Type B pancreatic cell (in vitro differentiated cells): ENCODE measurements around the gene CCR7. TPM values are rescaled to one million over a fixed set of nuclear protein-coding genes. Genes with fewer than 3 reads are reported as not detected.
"Not testable (repeated sequence)": the region's sequence is repeated elsewhere in the genome, so short reads cannot be mapped to it uniquely, and the experiment has no call there.

Source experiments
- DNase-seq: peaks from one replicate; pipeline ENCODE4 v3.0.0; 2021; ENCODE audit warnings: mixed read lengths; ENCODE audit not compliant: unreplicated experiment; ENCODE audit errors: extremely low spot score
- H3K27ac Mint-ChIP-seq: 2 replicates; pipeline ENCODE4 v1.8.0; 2021; ENCODE audit warnings: mild to moderate bottlenecking, mixed read lengths
- H3K27me3 Mint-ChIP-seq: 2 replicates; pipeline ENCODE4 v1.8.0; 2021; ENCODE audit warnings: mixed read lengths
- H3K36me3 Mint-ChIP-seq: 2 replicates; pipeline ENCODE4 v1.8.0; 2021; ENCODE audit warnings: mixed read lengths
- H3K4me1 Mint-ChIP-seq: one replicate; pipeline ENCODE4 v1.8.0; 2021; ENCODE audit warnings: mixed read lengths; ENCODE audit not compliant: unreplicated experiment
- H3K4me3 Mint-ChIP-seq: 2 replicates; pipeline ENCODE4 v1.8.0; 2021; ENCODE audit warnings: mild to moderate bottlenecking, mixed read lengths
- H3K9me3 Mint-ChIP-seq: 2 replicates; pipeline ENCODE4 v1.8.0; 2021; ENCODE audit warnings: mixed read lengths
- total RNA-seq: library from RNA; stranded (reverse); gene quantifications from 2 replicates; pipeline ENCODE4 v1.2.1, GENCODE V29; 2021; ENCODE audit warnings: low replicate concordance
- TF ChIP-seq, protein P1 (sequence below): fragments of 200-600 bp; sonication (generic); conservative IDR thresholded peaks from 2 replicates; pipeline ENCODE4 v1.5.0; 2021; ENCODE audit warnings: antibody characterized with exemption, mild to moderate bottlenecking

CCR7 gene
- total RNA-seq, 1 donor from 2014 or later = not detected

DNA sequence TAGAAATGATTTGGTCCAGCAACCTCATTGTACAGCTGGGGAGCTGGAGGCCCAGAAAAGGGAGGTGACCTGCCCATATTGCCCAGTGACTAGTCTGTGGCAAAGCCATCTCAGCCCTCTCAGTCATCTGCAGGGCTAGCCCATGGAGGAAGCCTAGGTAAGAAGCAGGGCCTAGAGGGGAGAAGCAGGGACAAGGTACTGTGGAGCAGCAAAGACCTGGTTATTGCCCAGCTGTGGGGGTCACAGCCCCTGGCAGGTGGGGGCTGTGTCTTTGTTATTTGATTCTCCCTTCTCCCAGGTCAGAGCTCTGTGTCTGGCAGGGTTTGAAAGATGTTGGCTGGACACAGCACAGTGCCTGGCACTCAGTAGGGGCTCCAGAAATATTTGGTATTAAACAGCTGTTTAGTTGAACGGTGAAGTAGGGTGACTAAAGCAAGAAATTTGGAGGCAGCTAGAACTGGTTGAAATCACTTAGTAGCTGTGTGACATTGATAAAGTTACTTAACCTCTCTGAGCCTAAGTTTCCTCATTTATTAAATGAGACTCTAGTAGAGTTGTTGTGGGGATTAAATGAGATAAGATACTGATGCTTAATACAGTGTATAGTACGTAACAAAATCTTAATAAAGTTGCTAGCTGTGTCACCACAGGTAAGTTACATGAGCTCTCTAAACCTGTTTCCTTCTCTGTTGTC lies 17.3 kb downstream of the CCR7 start:
- Mint-ChIP-seq H3K36me3 (no peaks in the 10 kb centered on the region), H3K4me3 (no peak overlapping the region), H3K27ac (no peak overlapping the region), H3K9me3 (no peaks in the 10 kb centered on the region), H3K4me1 (peaks cover 46% of the 10 kb centered on the region), H3K27me3 (no peaks in the 10 kb centered on the region)
- no peak for DNase-seq
- TF ChIP-seq, protein P1, sequence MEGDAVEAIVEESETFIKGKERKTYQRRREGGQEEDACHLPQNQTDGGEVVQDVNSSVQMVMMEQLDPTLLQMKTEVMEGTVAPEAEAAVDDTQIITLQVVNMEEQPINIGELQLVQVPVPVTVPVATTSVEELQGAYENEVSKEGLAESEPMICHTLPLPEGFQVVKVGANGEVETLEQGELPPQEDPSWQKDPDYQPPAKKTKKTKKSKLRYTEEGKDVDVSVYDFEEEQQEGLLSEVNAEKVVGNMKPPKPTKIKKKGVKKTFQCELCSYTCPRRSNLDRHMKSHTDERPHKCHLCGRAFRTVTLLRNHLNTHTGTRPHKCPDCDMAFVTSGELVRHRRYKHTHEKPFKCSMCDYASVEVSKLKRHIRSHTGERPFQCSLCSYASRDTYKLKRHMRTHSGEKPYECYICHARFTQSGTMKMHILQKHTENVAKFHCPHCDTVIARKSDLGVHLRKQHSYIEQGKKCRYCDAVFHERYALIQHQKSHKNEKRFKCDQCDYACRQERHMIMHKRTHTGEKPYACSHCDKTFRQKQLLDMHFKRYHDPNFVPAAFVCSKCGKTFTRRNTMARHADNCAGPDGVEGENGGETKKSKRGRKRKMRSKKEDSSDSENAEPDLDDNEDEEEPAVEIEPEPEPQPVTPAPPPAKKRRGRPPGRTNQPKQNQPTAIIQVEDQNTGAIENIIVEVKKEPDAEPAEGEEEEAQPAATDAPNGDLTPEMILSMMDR = no peak

DNA sequence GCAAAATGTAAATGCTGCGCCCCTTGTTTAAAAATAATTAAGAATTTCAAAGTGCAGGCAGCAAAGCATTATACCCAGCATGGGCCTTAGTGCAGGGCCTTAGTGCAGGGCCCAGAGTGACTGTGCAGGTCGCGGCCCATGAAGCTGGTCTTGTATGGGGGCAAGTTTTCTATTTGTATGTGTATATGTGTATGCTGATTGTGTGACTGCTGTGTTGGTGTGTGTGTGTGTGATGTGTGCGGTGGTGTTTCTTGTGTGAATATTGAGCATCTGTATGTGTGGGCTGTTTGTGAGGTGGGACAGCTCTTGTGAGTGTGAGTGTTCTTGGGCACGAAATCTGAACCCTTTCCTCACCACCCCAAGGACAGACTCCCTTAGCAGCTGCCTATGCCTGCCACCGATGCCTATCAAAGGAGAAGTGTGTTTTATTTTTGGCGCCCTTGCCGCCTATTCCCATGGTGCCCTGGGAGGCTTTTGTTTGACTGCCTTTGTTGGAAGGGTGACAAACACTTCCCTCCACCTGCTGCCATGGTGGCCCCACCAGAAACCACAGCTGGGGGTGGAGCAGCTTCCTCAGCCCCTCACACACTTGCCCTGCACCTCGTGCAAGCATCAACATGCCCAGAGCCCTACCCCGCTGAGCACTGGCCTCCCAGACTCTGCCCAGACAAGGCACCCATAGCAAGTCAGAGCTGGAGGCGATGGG lies 18.0 kb downstream of the CCR7 start:
- no peak overlapping the region for H3K27ac Mint-ChIP-seq
- H3K27me3 Mint-ChIP-seq = no peaks in the 10 kb centered on the region
- TF ChIP-seq, protein P1 = no peak
- DNase-seq = no peak
- H3K9me3 Mint-ChIP-seq = no peaks in the 10 kb centered on the region
- peaks cover 47% of the 10 kb centered on the region for H3K4me1 Mint-ChIP-seq
- H3K4me3 Mint-ChIP-seq = no peak overlapping the region
- no peaks in the 10 kb centered on the region for H3K36me3 Mint-ChIP-seq

DNA sequence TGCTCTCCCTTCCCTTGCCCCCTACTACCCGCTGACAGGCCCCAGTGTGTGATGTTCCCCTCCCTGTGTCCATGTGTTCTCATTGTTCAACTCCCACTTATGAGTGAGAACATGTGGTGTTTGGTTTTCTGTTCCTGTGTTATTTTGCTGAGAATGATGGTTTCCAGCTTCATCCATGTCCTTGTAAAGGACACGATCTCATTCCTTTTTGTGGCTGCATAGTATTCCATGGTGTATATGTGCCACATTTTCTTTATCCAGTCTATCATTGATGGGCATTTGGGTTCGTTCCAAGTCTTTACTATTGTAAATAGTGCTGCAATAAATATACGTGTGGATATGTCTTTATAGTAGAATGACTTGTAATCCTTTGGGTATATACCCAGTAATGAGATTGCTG lies 18.8 kb downstream of the CCR7 start:
- not testable (repeated sequence) for H3K36me3 Mint-ChIP-seq, H3K9me3 Mint-ChIP-seq, H3K27ac Mint-ChIP-seq, DNase-seq, H3K27me3 Mint-ChIP-seq, H3K4me3 Mint-ChIP-seq
- peaks cover 45% of the 10 kb centered on the region for H3K4me1 Mint-ChIP-seq

DNA sequence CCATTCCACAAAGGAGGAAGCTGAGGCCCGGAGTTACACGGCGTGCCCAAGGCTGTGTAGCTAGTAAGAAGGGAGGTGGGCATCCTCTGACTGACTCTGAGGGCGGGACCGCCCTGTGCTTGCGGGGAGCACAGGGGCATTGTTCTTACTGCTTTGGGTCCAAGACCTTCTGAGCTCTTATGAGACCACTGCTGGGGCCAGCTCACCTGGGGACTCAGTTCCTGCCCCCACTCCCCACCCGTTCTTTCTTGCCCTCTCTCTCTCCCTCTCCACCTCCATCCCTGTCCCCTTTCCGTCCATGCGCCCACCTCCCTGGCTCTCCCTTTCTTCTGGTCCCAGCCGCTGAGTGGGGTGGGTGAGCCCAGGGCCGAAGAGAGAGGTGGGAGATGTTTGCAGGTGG lies 19.6 kb downstream of the CCR7 start:
- TF ChIP-seq, protein P1 = no peak
- no peaks in the 10 kb centered on the region for H3K27me3 Mint-ChIP-seq
- no peaks in the 10 kb centered on the region for H3K9me3 Mint-ChIP-seq
- H3K4me3 Mint-ChIP-seq = no peak overlapping the region
- no peak for DNase-seq
- no peaks in the 10 kb centered on the region for H3K36me3 Mint-ChIP-seq
- no peak overlapping the region for H3K27ac Mint-ChIP-seq
- peaks cover 44% of the 10 kb centered on the region for H3K4me1 Mint-ChIP-seq

DNA sequence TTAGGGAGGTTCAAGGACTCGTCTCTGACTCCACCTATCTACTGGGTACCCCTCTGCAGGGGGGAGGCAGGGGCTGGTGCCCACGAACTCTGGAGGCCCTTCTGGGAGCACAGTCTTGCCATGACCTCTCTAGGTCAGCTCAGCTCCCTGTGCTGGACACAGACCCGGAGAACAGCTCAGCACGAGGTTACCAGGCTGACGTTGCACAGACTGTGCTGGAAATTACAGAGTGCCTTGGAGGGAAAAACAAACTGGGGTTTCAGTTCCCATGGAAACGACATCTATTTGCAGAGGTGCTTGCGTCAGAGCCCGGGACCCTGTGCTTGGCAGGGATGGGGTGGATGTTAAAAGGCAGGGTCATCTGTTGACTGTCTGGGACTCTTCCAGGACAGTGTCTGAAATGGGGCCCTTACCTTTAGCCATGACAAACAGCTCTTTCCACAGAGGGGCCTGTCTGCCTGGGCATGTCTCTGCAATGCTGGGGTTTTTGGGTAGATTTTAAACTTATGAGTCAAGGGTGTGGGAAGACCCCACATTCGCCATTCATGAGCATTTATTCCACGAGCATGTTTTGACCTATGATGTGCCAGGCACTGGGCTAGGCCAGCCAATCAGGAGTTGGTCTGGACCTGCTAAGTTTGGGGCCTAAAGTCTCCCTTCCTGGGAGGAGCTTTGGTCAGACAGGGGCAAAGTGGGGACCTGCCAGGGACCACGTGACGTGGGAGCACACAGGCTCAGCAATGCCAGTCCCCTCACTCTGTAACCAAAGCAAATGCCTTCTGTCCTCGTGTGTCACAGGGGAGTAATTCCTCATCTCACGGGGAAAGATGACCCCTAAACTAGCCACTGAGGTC lies 22.5 kb downstream of the CCR7 start:
- TF ChIP-seq, protein P1 = no peak
- no peaks in the 10 kb centered on the region for H3K36me3 Mint-ChIP-seq
- no peaks in the 10 kb centered on the region for H3K27me3 Mint-ChIP-seq
- H3K9me3 Mint-ChIP-seq = no peaks in the 10 kb centered on the region
- peak overlapping the region; percentile 55 for H3K4me3 Mint-ChIP-seq
- H3K4me1 Mint-ChIP-seq = peaks cover 24% of the 10 kb centered on the region
- peak overlapping the region; percentile 64 for H3K27ac Mint-ChIP-seq
- DNase-seq = no peak
